ENCODE data around the gene PDE6A. TPM values are rescaled to one million over a fixed set of nuclear protein-coding genes. Genes with fewer than 3 reads are reported as not detected.

The PDE6A gene
- total and polyA plus RNA-seq, 2 of the 8 experiments (the other 6 are each of a cell fraction or from before 2014, with no cell fraction given), result not detected

- TF ChIP-seq CHD7 (IDR thresholded peaks at IDR 0.05; ENCODE audit: insufficient replicate concordance, low read length) (no peak), SIX5 (IDR thresholded peaks at IDR 0.05; ENCODE audit: low read depth, low read length) (no peak), KDM4A (IDR thresholded peaks at IDR 0.05; ENCODE audit: low read depth, low read length, severe bottlenecking) (no peak), TAF1 (IDR thresholded peaks at IDR 0.05; ENCODE audit: low read depth, low read length) (no peak), TAF7 (optimal IDR thresholded peaks at IDR 0.05; ENCODE audit: borderline replicate concordance, low read depth, low read length) (no peak), YY1 (IDR thresholded peaks at IDR 0.05; ENCODE audit: low read depth, low read length) (no peak), TEAD4 (IDR thresholded peaks at IDR 0.05; ENCODE audit: low read depth, low read length) (no peak)
These were observed 37.9 kb upstream of the PDE6A start (continued) for GRCh38 chr5:149982505-149982904.
